HG02870 (cell line): ENCODE data around the gene CSNK1E.

ENCODE experiments used
- ATAC-seq: cut with Tn5 transposase; IDR thresholded peaks from one replicate; pipeline ENCODE4 v1.9.1; 2021; ENCODE audit warnings: mild to moderate bottlenecking, moderate library complexity; ENCODE audit not compliant: unreplicated experiment

CSNK1E gene

DNA sequence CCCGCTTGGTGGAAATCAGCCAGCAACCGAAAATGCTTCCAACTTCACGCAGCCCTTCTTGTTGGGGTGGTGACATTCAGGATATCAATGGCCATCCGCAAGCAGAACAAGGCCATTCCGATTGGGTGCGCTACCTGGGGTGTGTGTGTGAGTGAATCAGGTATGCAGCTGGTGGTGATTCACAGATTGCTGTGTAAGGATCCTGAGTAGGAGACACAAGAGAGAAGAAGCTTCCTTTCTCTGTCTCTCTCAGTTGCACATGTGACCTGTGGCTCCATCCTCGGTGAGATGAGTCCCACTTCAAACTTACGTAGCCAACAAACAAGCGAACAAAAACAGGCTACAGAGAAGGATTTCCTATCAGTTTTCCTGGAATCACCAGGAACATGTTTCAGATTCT, 34.8 kb downstream of the CSNK1E start:
- ATAC-seq = no peak

DNA sequence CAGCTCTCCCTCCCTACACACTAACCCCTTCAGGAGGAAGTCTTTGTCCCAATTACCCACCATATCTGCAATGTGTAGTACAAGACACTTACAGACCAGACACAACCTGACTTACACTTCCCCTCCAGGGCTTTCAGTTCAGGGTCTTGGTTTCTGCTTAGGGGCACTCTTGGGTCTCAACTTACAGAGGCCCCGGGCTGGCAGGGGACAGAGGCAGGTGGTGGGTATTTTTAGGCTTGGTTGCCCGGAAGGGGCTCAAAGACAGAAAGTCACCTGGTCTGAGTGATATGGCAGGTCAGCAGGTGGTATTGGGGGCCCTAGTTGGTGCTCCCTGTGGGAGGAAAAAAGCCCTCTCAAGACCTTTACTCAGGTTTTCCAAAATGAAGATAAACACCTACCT, 41.1 kb downstream of the CSNK1E start:
- no peak for ATAC-seq

DNA sequence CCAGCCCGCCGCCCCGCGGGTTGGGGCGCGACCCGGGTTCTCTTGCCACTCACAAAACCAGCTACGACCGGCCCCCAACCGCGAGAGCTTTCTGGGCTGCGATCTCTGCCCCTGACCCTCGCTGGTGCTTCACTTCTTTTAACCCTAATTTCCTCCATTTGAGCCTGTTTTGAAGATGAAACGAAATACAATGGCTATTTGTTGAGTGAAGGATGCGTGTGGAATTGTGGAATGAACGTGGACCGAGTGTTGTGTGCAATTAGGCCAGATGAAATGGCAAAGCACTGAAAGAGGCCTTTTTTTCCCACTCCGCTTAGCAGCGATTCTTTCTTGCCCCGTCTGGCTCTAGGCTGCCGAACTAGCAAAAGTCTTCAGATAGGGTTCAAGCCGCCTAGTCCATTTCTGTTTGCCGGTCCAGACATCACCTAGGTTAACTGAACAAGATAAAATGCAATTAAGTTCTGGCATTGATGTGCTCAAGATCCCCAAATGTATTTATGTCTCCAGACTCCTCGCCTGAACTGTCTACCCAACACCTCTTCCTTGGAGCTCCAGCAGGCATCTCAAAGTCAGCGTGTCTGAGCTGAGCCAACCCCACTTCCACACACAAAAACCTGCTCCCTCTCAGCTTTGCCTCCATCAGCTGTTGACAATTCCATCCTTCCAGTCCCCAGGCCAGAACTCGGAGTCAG, 44.0 kb downstream of the CSNK1E start:
- no peak for ATAC-seq

DNA sequence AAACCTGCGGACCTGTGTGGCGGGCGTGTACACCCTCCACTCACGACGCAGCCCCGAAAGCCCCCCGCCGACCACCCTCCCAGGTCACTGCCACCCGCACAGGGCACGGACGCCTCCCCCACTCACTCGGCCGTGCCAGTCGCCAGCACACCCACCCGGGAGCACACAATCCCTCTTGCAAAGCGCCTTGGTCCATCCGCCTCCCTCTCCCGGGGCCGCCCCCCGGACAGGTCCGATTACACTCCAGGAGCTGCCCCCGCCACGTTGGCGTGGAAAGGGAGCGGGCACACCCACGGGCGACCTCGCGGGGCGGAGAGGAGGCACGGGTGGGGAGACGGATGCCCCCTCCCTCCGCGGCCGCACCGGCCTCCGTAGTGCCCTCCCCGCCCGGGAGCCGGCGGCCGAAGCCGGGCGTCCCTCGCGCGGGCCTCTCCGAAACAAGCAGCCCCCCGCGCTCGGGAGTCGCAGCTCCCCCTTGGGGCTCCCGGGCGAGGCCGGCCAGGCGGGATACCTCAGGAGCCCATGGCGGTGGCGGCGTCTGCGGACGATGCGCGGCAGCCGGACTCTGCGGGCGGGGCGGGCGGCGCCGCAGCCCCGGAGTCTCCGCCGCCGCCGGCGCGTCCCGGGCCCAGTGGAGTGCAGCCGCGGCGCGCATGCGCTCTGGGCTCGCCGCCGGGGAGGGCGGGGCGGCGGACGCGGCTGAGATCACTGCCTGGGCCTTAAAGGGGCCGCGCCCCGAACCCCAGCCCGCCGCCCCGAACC, 44.7 kb downstream of the CSNK1E start, which contains the start of gene TMEM184B:
TMEM184B (minus strand) TSS at position 638 of the 762 bp plus-strand sequence. CDS start 25,049 bp downstream, outside the sequence.
- peak; percentile 73 for ATAC-seq

DNA sequence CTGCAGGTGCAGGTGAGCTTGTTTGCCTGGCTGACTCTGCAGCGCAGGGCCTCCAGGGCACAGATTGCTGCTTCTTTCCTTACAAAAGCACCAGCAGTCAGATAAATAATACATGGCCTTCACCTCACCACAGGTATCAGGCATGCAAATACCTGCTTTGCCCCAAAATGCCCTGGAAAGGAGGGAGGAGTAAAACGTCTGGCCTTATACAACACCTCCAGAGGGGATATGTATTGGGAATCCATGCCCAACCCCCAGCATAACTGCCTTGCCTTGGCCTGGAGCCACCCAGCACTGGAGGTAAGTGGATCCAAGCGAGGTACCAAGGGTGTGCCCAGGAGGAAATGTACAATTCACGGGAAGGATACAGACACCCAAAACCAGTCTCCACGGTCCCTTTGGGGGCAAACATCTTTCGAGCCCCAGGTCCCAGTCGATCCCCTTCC, 45.3 kb downstream of the CSNK1E start:
- ATAC-seq = no peak

DNA sequence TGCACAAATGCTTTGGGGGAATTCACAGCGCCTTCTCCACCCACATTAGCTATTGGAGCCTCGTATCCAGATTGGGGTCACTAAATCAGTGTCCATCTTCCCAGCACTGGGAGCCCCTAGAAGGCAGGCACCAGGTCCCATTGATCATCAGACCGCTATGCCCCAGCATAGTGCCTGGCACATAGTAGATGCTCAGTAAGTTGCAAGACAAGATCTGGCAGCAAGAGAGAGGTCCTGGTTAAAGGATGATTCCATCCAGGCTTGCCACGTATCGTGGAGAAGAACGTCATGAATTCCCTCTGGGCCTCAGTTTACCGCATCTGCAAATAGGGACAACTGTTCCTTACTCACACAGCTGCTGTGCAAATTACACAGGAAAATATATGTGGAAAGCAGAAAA, 46.1 kb downstream of the CSNK1E start:
- ATAC-seq = no peak

DNA sequence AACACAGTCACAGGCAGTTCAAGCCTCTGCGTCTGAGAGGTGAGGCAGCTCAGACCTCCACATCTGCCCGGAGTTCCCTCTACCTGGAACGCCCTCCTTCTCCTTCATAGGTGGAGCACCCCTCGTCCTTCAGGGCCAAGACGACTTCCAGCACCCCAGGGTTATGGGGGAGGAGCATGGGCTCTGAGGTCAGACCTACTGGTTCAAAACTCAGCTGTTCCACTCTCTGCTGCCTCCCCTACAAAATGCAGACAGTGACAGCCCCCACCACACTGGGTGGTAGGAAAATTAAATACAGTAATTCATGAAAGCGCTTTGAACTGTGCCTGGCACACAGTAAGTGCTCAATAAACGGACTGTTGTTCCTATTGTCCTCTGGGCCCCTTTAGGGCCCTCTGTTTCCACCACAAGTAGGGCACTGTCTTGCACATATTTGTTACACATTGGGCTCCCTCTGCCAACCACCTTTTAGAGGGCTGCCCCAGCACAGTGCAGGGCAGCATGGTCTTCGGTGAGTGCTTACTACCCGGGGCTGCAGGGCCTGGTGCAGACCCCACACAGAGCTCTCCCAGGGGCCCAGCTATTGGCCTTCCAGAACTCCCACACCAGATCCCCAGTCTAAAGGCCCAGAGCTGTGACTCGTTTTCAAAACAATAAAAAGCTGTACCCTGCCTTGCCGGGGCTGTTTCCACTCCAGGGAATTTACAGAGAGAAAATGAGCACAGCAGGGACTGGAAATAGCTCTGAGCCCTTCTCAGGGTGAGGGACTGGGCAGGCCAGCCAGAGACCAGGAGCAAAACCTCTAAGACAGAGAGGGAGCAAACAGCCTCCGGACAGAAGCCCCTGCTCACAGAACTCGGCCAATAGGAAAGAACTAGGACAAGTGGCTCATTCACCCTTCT, 46.9 kb downstream of the CSNK1E start:
- ATAC-seq = no peak

DNA sequence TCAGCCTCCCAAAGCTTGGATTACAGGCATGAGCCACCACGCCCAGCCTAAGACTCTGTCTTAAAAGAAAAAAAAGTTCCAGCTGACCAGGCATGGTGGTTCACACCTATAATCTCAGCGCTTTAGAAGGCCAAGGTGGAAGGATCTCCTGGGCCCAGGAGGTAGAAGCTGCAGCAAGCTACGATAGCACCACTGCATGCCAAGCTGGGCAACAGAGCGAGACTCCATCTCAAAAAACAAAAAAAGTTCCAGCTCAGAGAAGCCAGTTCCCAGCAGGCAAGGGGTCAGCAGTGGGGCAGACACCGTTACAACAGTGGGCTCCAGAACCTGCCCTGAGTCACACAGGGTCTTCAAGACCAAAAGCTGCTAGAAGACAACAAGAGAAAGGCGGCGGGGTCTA, 47.8 kb downstream of the CSNK1E start:
- ATAC-seq = no peak

DNA sequence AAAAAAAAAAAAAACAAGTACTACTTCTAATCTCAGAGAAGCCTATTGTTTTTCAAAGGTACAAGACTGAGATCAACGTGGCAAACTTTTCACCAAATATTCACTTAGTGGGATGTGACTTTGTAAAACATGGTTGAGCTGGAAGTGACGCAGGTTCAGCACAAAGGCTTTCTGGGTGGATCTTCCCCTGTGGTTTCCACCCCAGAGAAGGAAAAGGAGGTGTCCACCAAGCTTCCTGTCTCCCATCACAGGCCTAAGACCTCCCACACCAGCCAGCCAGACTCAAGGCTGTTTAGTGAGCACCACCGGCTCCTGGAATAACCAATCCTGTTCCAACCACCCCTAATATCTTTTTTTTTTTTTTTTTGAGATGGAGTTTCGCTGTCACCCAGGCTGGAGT, 50.1 kb downstream of the CSNK1E start:
- no peak for ATAC-seq

DNA sequence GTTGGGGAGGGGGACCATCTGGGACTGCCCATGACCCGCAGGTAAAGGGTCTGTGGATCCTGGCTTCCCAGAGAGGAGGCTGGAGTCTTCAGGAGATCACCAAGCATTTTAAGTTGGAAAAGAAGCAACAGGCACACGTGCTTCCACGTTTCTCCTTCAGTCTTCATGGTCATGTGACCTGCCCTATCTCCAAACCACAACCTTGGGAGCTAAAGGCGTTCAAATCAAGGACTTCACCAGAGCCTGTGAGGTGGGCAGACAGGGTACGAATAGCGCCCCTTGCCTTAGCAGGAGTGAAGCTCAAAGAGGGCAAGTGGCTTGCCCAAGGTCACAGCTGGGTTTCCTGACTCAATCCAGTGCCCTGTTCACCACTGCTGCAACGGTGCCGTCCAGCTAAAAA, 51.1 kb downstream of the CSNK1E start:
- ATAC-seq = no peak

DNA sequence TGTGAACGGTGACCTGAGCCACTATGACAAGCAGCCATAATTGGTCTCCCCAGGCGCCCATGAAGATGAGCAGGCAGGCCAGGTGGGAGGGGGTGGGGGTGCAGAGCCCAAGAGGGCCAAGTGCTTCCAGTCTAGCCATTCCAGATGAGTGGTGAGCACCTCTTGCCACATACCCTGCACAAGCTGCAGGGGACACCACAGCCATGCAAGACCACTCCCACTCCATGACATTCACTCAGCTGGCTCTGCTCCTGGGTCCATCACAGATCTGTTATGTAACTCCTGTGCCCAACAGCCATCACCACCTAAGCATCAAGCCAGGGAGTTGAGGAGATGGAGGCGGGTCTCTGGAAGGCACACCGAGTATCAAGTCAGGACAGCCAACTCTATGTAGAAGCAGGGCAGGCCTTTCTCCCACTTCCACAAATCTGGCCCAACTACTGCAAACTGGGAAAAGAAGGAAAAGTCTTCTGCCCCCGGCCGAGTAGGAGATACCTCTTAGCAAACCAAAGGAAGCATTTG, 52.9 kb downstream of the CSNK1E start:
- no peak for ATAC-seq

DNA sequence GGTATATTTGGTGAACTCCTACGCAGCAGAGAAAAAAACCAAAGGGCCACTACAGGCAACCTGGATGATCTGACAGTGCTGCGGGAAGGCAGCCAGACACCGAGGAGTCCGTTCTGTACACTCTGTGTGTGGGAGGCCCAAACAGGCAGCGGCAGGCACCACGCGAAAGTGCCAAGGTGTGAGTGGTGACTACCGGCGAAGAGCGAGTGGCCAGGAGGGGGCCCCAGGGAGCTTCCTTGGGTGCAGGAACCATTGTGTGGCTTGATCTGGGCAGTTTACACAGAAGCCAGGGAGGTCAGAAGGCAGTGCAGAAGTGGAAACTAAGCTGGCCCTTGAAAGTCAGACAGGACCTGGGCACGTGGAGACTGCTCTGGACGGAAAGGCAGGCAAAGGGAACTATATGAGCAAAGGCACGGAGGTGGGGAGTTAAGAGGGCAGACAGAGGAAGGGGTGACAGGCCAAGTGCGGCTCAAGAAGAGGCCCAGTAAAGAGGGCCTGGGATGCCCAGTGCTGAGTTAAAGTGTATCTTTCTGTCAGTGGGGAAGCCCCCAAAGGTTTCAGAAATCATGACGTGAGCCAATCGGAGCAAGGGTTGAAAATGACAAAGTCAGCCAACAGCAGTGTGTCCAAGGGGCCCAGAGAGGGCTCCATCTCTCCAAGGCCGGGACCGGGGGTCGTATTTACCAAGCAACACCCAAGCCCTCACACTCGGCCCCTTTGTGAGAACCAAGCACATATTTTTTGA, 55.0 kb downstream of the CSNK1E start:
- no peak for ATAC-seq

DNA sequence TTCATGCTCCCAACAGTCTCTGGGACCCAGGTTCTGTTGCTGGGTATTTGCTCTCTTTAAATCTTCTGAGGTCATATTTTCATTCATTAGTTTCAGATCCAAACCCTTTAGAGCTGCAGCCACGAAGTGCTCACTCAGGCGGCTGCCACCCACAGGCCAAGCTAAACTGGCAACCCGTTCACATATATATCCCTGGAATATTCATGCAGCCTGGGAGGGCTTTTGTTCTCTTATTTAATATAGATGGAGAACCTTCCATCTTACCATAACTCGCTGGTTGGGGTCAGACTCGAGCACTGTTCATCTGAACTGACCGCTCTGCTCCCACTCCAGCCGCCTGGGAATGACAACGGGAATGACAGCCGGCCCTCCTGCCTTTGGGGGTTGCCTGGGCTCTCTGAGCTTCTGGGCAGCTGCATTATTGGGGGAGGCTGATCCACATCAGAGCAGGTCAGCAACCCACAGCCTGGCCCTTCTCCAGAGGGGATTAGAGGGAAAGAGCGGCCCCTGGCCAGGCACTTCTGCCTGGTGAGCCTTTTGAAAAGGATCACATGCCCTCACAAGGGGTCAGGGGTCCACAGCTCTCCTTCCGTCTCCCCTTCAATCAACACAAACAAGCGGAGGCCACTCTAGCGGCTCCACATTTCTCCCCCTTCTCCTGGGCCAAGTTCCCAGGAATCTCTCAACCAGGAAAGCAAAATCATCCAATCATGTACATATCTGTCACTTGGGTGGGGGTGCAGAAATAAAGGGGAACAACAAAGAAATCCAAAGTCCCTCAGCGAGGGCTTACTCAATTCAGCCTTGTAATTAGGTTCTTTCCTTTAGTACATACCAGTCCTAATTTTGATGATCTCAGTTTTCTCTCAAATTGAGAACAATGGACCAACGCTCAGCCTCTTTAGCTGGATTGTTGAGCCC, 56.2 kb downstream of the CSNK1E start:
- no peak for ATAC-seq

DNA sequence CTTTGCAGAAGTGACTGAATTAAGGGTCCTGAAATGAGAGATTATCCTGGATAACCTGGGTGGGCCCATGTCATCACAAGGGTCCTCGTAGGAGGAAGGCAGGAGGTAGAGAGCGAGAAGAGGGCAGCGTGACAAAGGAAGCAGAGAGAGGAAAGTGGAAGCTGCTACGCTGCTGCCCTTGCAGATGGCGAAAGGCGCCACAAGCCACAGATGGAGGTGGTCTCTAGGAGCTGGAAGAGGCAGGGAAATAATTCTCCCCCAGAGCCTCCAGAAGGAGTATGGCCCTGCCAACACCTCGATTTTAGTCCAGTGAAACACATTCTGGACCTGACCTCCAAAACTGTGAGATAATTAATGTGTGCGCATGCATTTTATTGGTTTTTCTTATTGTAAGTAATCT, 57.9 kb downstream of the CSNK1E start:
- ATAC-seq = no peak

DNA sequence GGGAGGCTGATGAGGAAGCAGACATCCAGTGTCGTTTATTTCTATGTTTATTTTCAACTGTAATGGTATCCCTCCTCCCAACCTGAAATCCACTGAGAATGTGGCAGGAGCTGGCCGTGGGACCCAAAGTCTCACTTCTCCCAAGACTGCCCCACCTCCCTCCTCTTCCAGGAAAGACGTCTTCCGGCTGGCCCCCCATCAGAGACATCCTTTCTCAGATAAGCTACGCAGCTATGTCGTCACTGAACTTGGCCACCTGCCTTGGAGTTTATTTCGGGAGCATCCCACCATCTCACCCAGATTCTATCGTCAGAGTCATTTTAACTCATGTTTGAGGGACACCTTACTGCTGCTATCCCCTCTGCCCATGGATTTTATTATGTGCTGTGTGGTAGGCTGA, 58.3 kb downstream of the CSNK1E start:
- no peak for ATAC-seq

DNA sequence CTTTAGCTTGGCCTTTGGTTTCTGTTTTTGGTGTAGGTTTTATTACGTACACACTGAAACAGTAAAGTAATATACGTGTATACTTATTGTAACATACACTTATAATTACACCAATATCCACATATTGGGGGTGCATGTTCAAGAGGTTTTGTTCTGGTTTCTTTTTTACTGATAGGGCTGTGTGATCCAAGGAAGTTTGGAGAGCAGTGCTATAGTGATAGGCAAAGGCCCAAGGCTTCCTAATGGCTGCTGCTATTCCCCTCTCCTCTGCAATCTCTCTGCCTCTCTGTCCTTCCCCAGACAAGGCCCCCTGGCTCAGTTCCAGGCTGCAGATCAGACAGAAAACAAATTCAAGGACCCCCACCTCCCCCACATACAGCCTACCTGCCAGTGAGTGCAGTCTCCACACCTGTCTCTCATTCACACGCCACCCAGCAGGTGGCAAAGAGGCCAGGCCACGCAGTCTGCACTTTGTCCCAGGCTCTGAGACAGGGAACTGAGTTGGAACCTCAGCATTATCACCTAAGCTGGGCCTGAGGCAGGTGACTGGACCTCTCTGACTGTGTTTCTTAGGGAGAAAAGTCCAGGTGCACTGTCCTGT, 59.5 kb downstream of the CSNK1E start:
- ATAC-seq = no peak

DNA sequence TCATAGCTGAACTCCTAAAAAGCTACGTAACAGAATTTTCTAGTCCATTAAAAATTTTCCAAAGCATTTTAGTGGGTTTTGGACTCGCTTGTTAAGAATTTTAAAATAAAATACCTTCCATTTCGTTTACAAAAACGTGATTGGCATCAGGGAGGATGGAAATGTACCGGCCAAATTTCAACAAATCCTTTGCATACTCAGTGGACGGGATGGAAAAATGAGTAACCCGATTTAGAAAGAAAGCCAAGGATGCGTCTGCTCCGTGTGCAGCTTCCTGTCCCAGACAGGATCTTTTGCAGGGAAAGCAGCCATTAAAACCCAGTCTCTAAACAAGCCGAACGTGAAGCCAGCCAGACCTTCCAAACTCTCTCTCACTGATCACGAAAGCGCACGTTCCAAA, 60.1 kb downstream of the CSNK1E start:
- no peak for ATAC-seq

DNA sequence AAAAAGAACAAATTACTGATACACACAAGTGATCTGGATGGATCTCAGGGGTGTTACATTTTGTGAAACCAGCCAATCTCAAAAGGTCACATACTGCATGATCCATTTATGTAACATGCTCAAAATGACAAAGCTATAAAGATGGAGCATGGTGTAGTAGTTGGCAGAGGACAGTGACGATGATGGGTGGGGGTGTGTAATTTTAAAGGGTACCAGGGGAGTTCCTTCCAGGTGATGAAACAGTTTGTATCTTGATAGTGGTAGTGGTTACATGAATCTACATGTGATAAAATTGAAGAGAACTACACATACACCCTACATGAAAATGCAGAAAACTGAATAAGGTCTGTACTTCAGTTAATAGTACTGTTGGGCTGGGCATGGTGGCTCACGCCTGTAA, 61.5 kb downstream of the CSNK1E start:
- ATAC-seq = no peak

DNA sequence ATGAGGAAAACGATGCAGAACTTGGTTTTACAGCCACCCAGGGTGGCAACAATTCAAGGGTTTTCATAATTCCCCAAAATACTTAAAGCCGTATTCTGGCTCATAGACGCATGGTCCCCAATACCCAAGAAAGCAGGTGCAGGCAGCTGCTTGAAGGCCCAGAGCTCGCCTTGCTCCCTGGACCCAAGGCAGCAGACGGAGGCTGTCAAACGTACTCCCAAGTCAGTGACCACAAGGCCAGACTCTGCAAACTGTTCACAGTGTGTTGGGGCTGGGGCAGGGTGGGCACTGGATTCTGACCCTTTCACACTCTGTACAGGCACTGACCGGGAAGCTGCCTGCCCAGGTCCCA, 65.9 kb downstream of the CSNK1E start:
- no peak for ATAC-seq
